HG02840 (cell line): ENCODE results near the gene UBALD2.
"Not testable (repeated sequence)": the region's sequence is repeated elsewhere in the genome, so short reads cannot be mapped to it uniquely, and the experiment has no call there.

Source experiments
- ATAC-seq: cut with Tn5 transposase; IDR thresholded peaks from one replicate; pipeline ENCODE4 v1.9.1; 2021; ENCODE audit warnings: mild to moderate bottlenecking, moderate library complexity, moderate number of reproducible peaks; ENCODE audit not compliant: unreplicated experiment, low FRiP score

The UBALD2 gene

DNA sequence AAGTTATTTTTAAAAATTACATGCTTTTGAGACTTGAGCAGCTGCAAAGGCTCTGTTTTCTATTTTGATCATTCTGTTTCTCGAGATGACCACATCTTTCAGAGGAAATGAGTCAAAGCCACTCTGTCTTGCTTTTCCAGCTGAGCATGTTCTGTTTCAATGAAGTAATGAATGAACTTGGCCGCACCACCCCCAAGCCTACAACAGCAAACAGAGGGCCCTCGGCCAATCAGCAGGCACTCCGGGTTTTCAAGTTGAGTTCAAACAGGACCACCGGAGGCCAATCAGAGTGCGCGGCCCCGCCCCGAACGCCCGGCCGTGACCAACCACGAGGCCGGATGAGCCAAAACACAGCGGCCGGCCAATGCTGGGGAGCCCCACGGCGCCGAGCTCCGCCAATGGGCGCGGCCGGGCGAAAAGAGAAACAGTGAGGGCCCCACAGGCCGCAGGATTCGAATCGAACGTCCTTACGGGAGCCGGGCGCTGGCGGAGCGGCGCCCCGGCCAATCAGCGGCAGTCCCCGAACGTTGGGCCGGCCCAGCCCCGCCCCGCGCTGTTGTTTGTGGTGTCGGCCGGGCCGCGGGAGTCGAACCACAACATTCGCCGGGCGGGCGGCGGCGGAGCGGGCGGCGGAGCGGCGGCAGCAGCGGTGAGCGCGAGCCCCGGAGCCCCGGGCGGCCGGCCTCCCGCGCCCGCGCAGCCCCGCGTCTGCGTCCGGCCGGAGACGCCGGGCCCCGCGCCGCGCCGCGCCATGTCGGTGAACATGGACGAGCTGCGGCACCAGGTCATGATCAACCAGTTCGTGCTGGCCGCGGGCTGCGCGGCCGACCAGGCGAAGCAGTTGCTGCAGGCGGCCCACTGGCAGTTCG is at the start of gene UBALD2:
Gene UBALD2, plus strand, starts transcription at position 594 of the 869 bp plus-strand sequence. Its CDS starts 158 bp downstream, at position 752.
- peak; percentile 73 for ATAC-seq

DNA sequence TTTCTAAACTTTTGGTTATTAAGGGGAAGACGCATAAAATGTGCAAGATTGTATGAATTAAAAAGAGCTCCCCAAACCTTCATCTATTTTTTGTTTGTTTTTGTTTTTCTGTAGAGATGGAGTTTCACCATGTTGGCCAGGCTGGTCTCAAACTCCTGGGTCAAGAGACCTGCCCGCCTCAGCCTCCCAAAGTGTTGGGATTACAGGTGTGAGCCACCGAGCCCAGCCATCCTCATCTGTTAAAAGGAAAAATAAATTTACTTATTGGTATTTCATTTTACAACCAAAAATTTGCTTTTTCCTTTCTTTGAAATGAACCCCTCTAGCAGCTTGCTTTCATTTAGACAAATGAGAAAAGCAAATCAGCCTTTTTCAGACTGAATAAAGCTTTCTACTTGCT is 48.1 kb upstream of the UBALD2 start:
- ATAC-seq: no peak

DNA sequence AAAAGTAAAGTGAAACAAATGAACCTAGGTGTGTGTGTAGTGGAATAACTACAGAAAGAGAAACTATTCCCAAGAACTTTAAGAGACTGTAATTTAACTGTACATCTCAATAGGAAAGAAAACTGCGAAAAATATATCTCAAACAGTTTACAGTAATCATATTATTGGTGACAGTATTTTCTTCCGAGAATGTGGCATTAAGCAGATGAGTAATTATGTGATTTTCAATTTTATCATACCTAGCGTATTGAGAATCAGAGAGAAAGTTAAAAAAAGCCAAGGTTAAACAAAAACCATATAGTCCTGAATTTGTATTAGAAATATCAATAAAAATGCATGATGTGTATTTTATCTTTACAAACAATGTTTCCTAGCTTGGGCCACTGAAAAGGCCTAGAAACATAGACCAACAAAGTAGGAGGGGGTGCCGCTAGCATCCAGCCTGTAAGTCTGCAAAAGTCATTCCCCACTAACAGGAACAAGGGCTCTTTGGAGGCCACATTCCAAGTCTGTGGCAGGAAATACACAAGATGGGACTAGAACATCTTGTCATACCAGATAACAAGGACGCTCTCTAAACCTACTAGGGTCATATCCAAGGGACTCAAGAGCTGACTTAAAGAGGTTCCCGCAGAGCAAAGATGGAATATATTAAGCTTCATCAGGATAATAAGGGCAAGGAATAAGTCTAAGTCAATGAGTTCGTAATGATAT is 45.3 kb upstream of the UBALD2 start:
- no peak for ATAC-seq

DNA sequence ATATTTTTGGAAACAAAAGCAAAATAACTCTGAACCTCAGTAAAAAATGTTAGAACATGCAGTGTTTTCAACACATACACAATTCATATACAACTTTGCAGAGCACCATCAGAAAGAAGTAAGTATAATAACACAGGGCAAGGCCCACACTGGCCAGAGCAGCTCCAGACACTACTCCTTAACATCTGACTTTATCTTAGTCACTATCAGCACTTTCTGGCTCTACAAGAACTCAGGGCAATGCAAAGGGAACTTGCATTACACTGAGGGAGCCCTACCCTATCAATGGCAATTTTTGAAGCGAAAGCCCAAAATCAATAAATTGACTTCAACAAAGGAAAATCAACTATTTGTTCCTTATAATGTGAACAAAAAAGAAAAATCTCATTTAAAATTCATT is 41.3 kb upstream of the UBALD2 start:
- no peak for ATAC-seq

DNA sequence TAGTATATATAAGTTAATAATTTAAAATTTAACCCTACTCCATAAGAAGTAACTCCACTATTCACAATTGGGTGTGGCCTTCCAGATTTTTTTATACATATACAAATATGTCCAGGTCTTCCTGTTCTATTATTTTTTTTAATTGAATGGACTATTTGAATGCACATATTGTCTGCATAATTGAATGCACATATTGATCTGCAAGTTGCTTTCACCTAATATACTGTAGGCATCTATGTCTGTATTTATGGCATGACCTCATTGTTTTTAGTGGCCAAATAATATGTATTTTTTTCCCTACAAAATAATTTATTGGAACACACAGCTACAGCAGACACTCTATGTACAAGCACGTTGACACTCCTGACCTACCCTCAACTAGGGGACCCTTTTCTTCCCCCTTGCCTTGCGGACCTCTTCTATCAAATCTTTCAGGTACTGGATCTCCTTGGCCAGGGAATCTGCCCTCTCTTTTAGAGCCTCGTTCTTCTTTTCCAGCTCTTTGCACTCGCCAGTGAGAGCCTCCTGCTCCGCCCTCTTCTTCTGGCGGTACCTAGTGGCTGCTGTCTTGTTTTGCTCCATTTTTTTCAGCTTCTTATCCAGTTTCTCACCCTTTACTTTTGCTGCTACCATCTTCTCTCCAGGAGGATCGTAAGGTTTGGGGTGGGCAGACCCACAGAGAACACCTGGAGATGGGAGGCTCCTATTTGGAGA is 39.6 kb upstream of the UBALD2 start:
- ATAC-seq: not testable (repeated sequence)

DNA sequence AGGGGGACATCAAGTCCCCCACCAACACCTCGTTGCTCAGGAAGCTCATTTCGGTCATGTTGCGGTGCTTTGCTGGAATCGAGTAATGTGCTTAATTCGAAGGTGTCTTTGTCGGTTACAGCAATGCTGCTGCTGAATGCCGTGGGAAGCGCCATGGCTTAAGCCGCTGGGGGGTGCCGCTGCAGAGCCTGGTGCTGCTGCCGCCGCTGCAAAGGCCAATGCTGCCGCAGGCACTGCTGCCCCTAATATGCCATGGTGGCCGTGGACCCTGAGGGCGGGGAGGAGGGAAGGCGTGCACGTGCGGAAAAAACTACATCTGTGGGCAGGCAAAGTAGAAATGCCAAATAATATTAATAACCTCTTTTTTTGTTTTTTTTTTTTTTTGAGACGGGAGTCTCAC is 38.4 kb upstream of the UBALD2 start:
- not testable (repeated sequence) for ATAC-seq

DNA sequence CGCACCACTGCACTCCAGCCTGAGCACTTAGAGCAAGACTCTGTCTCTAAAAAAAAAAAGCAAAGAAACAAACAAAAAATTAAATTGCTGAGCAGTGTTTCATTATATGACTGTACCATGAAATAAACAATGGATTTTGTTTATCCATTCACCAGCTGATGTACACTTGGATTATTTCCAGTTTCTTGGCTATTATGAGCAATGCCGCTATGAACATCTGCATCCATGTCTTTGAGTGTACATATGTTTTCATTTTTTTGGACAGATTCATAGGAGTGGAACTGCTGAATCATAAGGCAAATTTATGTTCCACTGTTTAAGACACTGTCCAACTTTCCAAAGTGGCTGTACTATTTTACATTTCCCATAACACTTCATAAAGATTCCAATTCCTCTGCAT is 32.8 kb upstream of the UBALD2 start:
- ATAC-seq: no peak

DNA sequence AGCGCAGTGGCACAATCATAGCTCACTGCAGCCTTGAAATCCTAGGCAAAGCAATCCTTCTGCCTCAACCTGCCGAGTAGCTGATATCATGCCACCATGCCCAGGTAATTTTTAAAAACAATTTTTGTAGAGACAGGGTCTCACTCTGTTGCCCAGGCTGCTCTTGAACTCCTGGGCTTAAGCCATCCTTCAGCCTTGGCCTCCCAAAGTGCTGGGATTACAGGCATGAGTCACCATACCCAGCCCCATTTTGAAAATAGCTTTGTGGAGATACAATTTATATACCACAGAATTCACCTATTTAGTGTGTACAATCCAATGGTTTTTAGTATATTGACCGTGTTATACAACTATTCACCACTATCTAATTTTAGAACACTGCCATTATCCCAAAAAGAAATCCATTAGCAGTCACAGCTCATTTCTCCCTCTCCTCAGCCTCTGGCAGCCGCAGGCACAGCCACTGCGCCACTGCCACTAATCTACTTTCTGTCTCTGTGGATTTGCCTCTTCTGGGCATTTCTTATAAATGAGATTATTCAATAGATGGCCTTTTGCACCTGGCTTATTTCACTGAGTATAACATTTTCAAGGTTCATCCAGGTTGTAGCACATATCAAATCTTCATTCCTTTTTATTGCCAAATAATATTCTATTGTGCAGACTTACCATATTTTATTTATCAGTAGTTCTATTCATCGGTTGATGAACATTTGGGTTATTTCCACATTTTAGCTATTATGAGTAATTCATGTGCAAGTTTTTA is 31.4 kb upstream of the UBALD2 start:
- no peak for ATAC-seq

DNA sequence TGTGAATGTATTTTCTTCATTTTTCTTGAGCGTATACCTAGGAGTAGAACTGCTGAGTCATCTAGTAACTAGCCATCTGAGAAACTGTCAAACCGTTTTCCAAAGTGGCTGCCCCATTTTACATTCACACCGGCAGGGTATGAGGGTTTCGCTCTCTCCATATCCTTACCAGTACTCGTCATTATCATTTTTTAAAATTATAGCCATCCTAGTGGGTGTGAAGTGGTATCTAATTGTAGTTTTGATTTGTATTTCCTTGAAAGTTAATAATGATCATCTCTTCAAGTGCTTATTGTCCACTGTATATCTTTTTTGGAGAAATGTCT is 30.8 kb upstream of the UBALD2 start:
- no peak for ATAC-seq

DNA sequence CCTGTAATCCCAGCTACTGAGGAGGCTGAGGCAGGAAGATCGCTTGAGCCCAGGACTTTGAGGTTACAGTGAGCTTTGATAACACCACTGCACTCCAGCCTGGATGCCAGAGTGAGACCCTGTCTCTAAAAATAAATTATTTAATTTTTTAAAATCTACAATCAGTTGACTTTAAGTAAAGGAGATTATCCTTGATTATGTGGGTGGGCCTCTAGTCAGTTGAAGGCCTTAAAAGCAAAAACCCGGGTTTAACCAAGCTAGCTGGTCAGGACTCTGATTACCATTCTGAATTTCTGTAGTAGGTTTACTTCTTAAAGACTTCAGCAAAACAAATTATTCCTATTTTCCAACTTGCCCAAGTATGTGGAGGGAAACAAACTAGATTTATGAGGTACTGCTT is 29.3 kb upstream of the UBALD2 start:
- no peak for ATAC-seq

DNA sequence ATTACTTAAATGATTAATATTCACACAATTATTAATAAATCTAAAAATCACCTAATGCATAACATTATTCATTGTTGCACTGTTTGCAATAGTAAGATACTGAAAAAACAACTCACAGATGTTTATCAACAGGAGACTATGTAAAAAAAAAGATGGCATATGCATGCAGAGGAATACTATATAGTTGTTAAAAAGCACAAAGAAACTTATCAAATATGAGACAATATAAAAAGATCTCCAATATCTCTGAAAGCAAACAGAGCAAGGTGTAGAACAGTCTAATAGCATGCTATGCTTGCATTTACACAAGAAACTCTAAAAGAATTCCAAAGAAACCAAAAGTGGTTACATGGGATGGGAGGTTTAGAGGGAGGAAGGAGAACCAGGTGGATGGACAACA is 28.5 kb upstream of the UBALD2 start:
- no peak for ATAC-seq

DNA sequence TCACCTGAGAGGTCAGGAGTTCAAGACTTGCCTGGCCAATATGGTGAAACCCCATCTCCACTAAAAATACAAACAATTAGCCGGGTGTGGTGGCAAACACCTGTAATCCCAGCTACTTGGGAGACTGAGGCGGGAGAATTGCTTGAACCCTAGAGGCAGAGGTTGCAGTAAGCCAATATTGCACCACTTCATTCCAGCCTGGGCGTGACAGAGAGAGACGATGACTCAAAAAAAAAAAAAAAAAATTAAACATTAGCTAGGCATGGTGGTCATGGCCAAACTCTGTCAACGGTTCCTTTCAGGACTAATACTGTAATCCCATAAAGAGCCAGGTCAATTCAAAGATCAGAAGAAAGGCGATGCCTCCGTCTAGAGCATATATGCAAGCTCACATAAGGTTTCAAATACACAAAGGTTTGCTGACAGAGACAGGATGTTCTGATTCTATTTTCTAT is 27.3 kb upstream of the UBALD2 start:
- no peak for ATAC-seq

DNA sequence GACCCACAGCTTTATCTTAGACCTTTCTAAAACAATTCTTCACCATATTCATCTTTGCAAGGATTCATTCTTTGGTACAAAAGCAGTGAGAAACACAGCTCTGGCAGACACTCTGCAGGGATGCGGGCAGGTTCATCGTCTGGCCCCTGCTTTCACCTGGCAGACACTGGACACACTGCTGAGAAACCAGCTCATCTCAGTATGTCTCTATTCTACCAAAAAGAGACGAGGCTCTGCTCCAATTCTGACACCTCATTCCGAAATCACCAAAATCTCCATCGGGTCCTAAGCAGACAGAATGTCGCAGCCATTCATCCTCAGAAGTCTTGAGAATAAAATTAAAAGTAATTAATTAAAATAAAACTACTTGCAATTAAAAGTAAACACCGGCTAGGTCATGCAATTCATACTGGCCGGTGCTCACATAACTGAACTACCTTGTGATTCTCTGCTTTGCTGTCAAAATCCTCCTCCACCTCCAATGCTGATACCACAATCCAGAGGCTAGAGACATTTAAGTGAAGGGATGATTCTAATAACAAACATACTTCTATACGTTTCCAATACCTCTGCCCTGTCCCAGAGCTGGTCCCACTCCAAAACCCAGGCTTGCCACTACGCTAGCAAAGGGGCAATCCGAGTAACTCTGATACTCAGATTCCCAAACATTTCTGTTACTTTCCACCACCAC is 26.2 kb upstream of the UBALD2 start:
- ATAC-seq: no peak

DNA sequence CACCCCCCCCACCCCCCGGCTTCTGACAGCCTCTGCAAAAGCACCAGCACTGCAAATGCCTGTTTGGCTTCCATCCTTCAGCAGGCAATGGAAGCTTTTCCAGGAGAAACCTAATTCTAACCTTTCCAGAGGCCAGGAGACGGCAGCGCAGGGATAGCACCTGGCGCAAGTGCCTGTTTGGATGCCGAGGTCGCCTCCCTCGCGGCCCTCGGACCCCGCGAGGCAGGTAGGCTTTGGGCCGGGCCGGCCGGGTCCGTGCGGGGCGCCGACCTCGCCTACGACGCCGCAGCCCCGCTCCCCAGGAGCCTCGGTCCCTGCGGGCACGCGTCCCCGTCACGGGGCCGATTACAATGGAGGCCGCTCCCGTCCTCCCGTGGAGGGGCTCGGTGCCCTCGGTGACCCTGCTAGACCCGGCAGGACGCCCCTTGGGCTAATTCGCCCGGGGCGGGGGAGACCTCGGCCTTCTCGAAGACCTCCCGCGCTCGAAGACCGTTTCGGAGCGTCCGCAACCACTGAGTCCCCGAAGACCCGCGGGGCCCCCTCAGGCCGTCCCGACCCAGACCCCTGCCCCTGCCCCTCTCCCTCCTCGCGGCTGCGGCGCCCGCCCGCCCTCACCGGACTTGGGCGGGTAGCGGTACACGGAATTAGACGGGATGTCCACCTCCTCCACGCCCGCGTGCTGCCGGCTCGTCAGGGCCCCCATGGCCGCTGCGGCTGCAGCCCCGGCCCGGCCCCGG is 25.4 kb upstream of the UBALD2 start:
- ATAC-seq: peak; percentile 27

DNA sequence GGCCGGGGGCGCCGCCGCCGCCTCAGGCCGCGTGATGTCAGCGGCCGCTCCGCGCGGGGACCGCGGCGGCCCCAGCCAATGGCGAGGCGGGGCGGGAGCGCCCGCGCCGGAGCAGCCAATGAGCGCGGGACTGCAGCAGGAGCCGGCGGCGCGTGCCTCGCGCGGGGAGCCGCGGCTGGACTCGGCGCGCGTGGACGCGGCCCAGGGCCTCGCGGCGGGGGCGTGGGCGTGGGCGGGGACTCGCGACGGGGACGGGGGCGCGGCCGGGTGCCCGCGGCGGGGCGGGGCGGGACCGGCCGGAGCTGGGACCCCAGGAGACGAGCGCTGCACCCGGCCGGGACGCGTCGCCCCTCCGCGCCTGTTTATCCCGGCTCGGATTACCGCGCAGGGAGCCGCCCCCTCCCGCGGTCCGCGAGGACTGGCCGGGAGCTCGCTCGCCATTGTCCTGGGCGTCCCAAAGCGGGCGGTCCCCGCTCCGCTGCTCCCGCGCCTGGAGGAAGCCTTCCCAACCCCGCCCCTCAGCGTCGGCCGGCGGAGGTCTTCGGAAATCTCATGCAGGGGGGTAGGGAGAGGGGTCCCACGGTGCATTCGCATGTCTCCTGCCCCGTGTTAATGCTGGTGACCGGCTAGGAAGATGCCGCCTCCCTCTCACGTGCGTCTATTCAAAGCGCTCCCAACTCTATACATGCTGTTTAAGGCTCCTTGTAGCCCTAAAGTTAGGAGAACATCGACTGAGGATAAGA is 24.5 kb upstream of the UBALD2 start, which contains the start of gene RNF157:
Gene RNF157, minus strand, starts transcription at position 33 of the 743 bp plus-strand sequence. CDS start 253 bp downstream, outside the sequence.
- ATAC-seq: peak; percentile 52

DNA sequence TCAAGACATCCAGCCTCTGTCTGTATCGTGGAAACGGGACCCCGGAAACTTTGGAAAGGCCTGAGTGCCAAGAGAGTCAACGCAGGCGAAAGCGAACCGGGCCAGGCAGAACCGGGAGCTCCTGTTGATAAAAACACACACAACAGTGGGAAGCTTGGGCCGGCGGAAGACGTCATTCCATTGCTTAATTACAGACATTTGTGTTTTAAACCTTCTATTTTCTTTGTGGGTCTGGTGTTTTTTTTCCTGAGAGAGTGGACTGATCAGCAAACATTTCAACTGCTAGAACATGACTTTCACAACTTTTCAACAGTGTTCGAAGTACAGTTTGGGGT is 24.0 kb upstream of the UBALD2 start:
- no peak for ATAC-seq

DNA sequence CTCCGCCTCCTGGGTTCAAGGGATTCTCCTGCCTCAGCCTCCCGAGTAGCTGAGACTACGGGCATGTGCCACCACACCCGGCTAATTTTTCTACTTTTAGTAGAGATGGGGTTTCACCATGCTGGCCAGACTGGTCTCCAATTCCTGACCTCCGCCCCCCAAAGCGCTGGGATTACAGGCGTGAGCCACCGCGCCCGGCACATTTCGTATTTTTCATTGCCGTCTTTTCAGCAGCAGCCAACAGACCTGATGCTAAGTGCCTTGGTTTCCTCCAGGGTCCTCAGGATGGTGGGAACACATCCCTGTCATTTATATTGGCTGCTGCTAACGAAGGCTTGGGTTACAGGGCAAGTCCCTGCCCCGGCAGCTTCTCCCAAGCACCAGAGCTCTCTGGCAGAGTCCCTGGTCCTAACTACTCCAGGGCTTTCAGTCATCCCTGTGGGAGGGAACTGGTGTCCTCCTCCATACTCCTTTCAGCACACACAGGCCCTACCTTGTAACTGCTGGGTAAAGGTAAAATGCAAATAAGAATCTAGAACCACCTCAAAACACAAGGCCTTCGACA is 23.4 kb upstream of the UBALD2 start:
- ATAC-seq: no peak
